Measurements from ENCODE around the gene GRM6.

Gene GRM6

GRCh38 chr5:179006564-179006963, 11.4 kb upstream of the GRM6 start:
- DNase-seq: no peak
- in situ Hi-C loops (cut with HindIII; ENCODE audit: low pct_ligation_motif_present, low sequenced_read_pairs): no loop called here
- no peak overlapping the region for H3K4me3 ChIP-seq (ENCODE audit: low read depth, low read length)
- H3K27me3 ChIP-seq (replicated peaks): no peaks in the 10 kb centered on the region
- no peaks in the 10 kb centered on the region for H3K36me3 ChIP-seq (replicated peaks)
- TF ChIP-seq, protein P1, sequence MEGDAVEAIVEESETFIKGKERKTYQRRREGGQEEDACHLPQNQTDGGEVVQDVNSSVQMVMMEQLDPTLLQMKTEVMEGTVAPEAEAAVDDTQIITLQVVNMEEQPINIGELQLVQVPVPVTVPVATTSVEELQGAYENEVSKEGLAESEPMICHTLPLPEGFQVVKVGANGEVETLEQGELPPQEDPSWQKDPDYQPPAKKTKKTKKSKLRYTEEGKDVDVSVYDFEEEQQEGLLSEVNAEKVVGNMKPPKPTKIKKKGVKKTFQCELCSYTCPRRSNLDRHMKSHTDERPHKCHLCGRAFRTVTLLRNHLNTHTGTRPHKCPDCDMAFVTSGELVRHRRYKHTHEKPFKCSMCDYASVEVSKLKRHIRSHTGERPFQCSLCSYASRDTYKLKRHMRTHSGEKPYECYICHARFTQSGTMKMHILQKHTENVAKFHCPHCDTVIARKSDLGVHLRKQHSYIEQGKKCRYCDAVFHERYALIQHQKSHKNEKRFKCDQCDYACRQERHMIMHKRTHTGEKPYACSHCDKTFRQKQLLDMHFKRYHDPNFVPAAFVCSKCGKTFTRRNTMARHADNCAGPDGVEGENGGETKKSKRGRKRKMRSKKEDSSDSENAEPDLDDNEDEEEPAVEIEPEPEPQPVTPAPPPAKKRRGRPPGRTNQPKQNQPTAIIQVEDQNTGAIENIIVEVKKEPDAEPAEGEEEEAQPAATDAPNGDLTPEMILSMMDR (IDR thresholded peaks at IDR 0.05; ENCODE audit: low read depth, low read length, missing control alignments): no peak
- no peak overlapping the region for H3K27ac ChIP-seq

- no peak for DNase-seq
- Histone ChIP-seq H3K36me3 (replicated peaks) (no peaks in the 10 kb centered on the region), H3K27me3 (replicated peaks) (peaks cover 17% of the 10 kb centered on the region), H3K27ac (no peak overlapping the region), H3K4me3 (ENCODE audit: low read depth, low read length) (no peak overlapping the region)
- in situ Hi-C loops (cut with HindIII; ENCODE audit: low pct_ligation_motif_present, low sequenced_read_pairs): no loop called here
- TF ChIP-seq, protein P1 (IDR thresholded peaks at IDR 0.05; ENCODE audit: low read depth, low read length, missing control alignments): no peak
These were observed 3.3 kb upstream of the GRM6 start for GRCh38 chr5:178998441-178998840.

DNA sequence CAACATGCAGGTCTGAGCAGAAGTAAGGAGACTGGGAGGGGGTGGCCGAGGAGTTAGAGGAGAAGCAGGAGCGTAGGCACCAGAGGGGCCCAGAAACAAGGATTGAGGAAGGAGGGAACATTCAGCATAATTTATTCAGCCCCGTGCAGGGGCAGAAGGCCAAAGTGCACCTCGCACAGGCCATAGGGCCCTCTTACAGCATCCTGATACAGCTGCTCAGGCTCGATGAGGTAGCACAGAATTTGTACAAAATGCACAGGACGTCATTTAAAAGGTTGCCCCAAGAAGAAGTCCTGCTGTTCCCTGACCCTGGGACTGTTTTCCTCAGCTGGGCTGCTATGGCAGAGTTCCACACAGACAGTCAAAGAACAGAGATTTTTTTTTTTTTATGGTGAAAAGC, 2.1 kb upstream of the GRM6 start:
- Histone ChIP-seq H3K36me3 (replicated peaks) (no peaks in the 10 kb centered on the region), H3K27me3 (replicated peaks) (peaks cover 17% of the 10 kb centered on the region), H3K4me3 (ENCODE audit: low read depth, low read length) (no peak overlapping the region), H3K27ac (no peak overlapping the region)
- in situ Hi-C loops (cut with HindIII; ENCODE audit: low pct_ligation_motif_present, low sequenced_read_pairs): no loop called here
- no peak for DNase-seq
- TF ChIP-seq, protein P1 (IDR thresholded peaks at IDR 0.05; ENCODE audit: low read depth, low read length, missing control alignments): no peak

DNA sequence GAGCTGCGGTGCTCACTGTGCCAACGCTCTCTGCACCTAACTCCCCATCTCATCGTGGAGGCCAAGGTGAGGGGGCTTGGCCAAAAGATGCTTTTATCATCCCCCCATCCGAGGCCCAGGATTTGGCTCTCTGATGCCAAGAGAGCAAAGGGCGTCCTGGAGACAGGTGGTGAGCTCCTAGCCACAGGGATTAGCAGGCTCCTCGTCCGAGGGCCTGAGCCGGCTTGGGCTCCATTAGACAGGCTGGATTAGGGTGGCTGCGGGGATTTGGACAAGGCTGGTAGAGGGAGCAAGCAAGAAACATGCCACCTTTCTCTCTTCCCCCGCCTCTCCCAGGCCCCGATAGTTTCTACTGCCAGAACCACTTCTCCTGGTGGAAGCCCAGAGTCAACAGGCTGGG, 1.0 kb upstream of the GRM6 start:
- no peak overlapping the region for H3K27ac ChIP-seq
- no peak for DNase-seq
- in situ Hi-C loops (cut with HindIII; ENCODE audit: low pct_ligation_motif_present, low sequenced_read_pairs): no loop called here
- no peaks in the 10 kb centered on the region for H3K36me3 ChIP-seq (replicated peaks)
- no peak overlapping the region for H3K4me3 ChIP-seq (ENCODE audit: low read depth, low read length)
- H3K27me3 ChIP-seq (replicated peaks): peaks cover 17% of the 10 kb centered on the region
- TF ChIP-seq, protein P1 (IDR thresholded peaks at IDR 0.05; ENCODE audit: low read depth, low read length, missing control alignments): no peak

GRCh38 chr5:178995341-178995690, 196 bp upstream of the GRM6 start:
- H3K36me3 ChIP-seq (replicated peaks): no peaks in the 10 kb centered on the region
- TF ChIP-seq, protein P1 (IDR thresholded peaks at IDR 0.05; ENCODE audit: low read depth, low read length, missing control alignments): no peak
- no peak overlapping the region for H3K4me3 ChIP-seq (ENCODE audit: low read depth, low read length)
- no peak overlapping the region for H3K27ac ChIP-seq
- H3K27me3 ChIP-seq (replicated peaks): peaks cover 17% of the 10 kb centered on the region
- peak; percentile 7 for DNase-seq
- in situ Hi-C loops (cut with HindIII; ENCODE audit: low pct_ligation_motif_present, low sequenced_read_pairs): no loop called here

GRCh38 chr5:178993955-178994579, 1.1 kb downstream of the GRM6 start:
- Histone ChIP-seq H3K4me3 (ENCODE audit: low read depth, low read length) (no peak overlapping the region), H3K36me3 (replicated peaks) (no peaks in the 10 kb centered on the region), H3K27ac (no peak overlapping the region), H3K27me3 (replicated peaks) (peaks cover 17% of the 10 kb centered on the region)
- TF ChIP-seq, protein P1 (IDR thresholded peaks at IDR 0.05; ENCODE audit: low read depth, low read length, missing control alignments): no peak
- in situ Hi-C loops (cut with HindIII; ENCODE audit: low pct_ligation_motif_present, low sequenced_read_pairs): no loop called here
- no peak for DNase-seq
